ENCODE measurements around the gene ALDH8A1. TPM values are rescaled to one million over a fixed set of nuclear protein-coding genes. Genes with fewer than 3 reads are reported as not detected.
A peak's percentile ranks its signal among the peaks of the same experiment; 100 is the strongest.
"Not testable (repeated sequence)": the region's sequence is repeated elsewhere in the genome, so short reads cannot be mapped to it uniquely, and the experiment has no call there.

Gene ALDH8A1
- total RNA-seq, 2 donors from 2014 or later, result 1.2 to 4.4 TPM

- H3K9me3 Mint-ChIP-seq, result no peaks in the 10 kb centered on the region
- peaks cover 7% of the 10 kb centered on the region for H3K27me3 Mint-ChIP-seq
- H3K4me3 Mint-ChIP-seq, result no peak overlapping the region
- no peaks in the 10 kb centered on the region for H3K4me1 Mint-ChIP-seq
- H3K36me3 Mint-ChIP-seq (ENCODE audit: low read depth), result no peaks in the 10 kb centered on the region
- H3K27ac Mint-ChIP-seq, result no peak overlapping the region
- no peak for ATAC-seq (replicated peaks)
Observed at GRCh38 chr6:134909701-134910592, 40.0 kb downstream of the ALDH8A1 start.

- Mint-ChIP-seq H3K27me3 (peaks cover 7% of the 10 kb centered on the region), H3K4me3 (no peak overlapping the region), H3K27ac (no peak overlapping the region), H3K9me3 (no peaks in the 10 kb centered on the region), H3K4me1 (no peaks in the 10 kb centered on the region), H3K36me3 (ENCODE audit: low read depth) (no peaks in the 10 kb centered on the region)
- ATAC-seq (replicated peaks), result peak; percentile 70
Observed at GRCh38 chr6:134908906-134909516, 40.9 kb downstream of the ALDH8A1 start.

- H3K27me3 Mint-ChIP-seq; ATAC-seq (replicated peaks); H3K36me3 Mint-ChIP-seq (ENCODE audit: low read depth); H3K27ac Mint-ChIP-seq; H3K4me3 Mint-ChIP-seq; H3K9me3 Mint-ChIP-seq; H3K4me1 Mint-ChIP-seq: not testable (repeated sequence)
Observed at GRCh38 chr6:134904731-134905130, 45.2 kb downstream of the ALDH8A1 start.

- Mint-ChIP-seq H3K27ac (no peak overlapping the region), H3K4me3 (no peak overlapping the region), H3K27me3 (no peaks in the 10 kb centered on the region), H3K36me3 (ENCODE audit: low read depth) (no peaks in the 10 kb centered on the region), H3K9me3 (no peaks in the 10 kb centered on the region), H3K4me1 (no peaks in the 10 kb centered on the region)
- no peak for ATAC-seq (replicated peaks)
Observed at GRCh38 chr6:134903448-134903847, 46.5 kb downstream of the ALDH8A1 start.

- Mint-ChIP-seq H3K27me3 (no peaks in the 10 kb centered on the region), H3K27ac (no peak overlapping the region), H3K9me3 (no peaks in the 10 kb centered on the region)
Observed at GRCh38 chr6:134902936-134903335, 47.0 kb downstream of the ALDH8A1 start.

GRCh38 chr6:134902074-134902861 is 47.6 kb downstream of the ALDH8A1 start:
- Mint-ChIP-seq H3K4me3 (no peak overlapping the region), H3K9me3 (no peaks in the 10 kb centered on the region), H3K36me3 (ENCODE audit: low read depth) (no peaks in the 10 kb centered on the region), H3K27ac (no peak overlapping the region), H3K4me1 (no peaks in the 10 kb centered on the region), H3K27me3 (no peaks in the 10 kb centered on the region)
- ATAC-seq (replicated peaks), result no peak

More at GRCh38 chr6:134902936-134903335, 47.0 kb downstream of the ALDH8A1 start:
- H3K4me1 Mint-ChIP-seq, result no peaks in the 10 kb centered on the region
- H3K4me3 Mint-ChIP-seq, result no peak overlapping the region
- no peak for ATAC-seq (replicated peaks)
- no peaks in the 10 kb centered on the region for H3K36me3 Mint-ChIP-seq (ENCODE audit: low read depth)

GRCh38 chr6:134898575-134898974 is 51.3 kb downstream of the ALDH8A1 start:
- Mint-ChIP-seq H3K27me3 (peaks cover 4% of the 10 kb centered on the region), H3K9me3 (no peaks in the 10 kb centered on the region), H3K36me3 (ENCODE audit: low read depth) (no peaks in the 10 kb centered on the region), H3K4me3 (no peak overlapping the region), H3K27ac (no peak overlapping the region), H3K4me1 (no peaks in the 10 kb centered on the region)
- no peak for ATAC-seq (replicated peaks)

- not testable (repeated sequence) for H3K27me3 Mint-ChIP-seq; H3K4me1 Mint-ChIP-seq; ATAC-seq (replicated peaks); H3K36me3 Mint-ChIP-seq (ENCODE audit: low read depth); H3K4me3 Mint-ChIP-seq; H3K27ac Mint-ChIP-seq; H3K9me3 Mint-ChIP-seq
Observed at GRCh38 chr6:134898166-134898565, 51.7 kb downstream of the ALDH8A1 start.

- Mint-ChIP-seq H3K27ac (no peak overlapping the region), H3K36me3 (ENCODE audit: low read depth) (no peaks in the 10 kb centered on the region), H3K27me3 (peaks cover 7% of the 10 kb centered on the region), H3K4me1 (no peaks in the 10 kb centered on the region), H3K4me3 (no peak overlapping the region), H3K9me3 (peaks cover 4% of the 10 kb centered on the region)
- ATAC-seq (replicated peaks), result no peak
Observed at GRCh38 chr6:134896910-134897309, 53.0 kb downstream of the ALDH8A1 start.

- Mint-ChIP-seq H3K36me3 (ENCODE audit: low read depth) (no peaks in the 10 kb centered on the region), H3K9me3 (peaks cover 4% of the 10 kb centered on the region), H3K4me1 (no peaks in the 10 kb centered on the region), H3K27ac (no peak overlapping the region), H3K27me3 (peaks cover 7% of the 10 kb centered on the region), H3K4me3 (no peak overlapping the region)
- ATAC-seq (replicated peaks), result no peak
Observed at GRCh38 chr6:134894800-134895199, 55.1 kb downstream of the ALDH8A1 start.

GRCh38 chr6:134892362-134892761 is 57.5 kb downstream of the ALDH8A1 start:
- no peaks in the 10 kb centered on the region for H3K36me3 Mint-ChIP-seq (ENCODE audit: low read depth)
- H3K4me1 Mint-ChIP-seq, result no peaks in the 10 kb centered on the region
- H3K4me3 Mint-ChIP-seq, result no peak overlapping the region
- H3K27me3 Mint-ChIP-seq, result peaks cover 10% of the 10 kb centered on the region
- peaks cover 4% of the 10 kb centered on the region for H3K9me3 Mint-ChIP-seq
- H3K27ac Mint-ChIP-seq, result no peak overlapping the region
- no peak for ATAC-seq (replicated peaks)

GRCh38 chr6:134891633-134892032 is 58.3 kb downstream of the ALDH8A1 start:
- Mint-ChIP-seq H3K4me3 (no peak overlapping the region), H3K36me3 (ENCODE audit: low read depth) (no peaks in the 10 kb centered on the region), H3K9me3 (peaks cover 4% of the 10 kb centered on the region), H3K27me3 (peaks cover 14% of the 10 kb centered on the region), H3K4me1 (no peaks in the 10 kb centered on the region), H3K27ac (no peak overlapping the region)
- no peak for ATAC-seq (replicated peaks)

- Mint-ChIP-seq H3K27ac (no peak overlapping the region), H3K4me1 (no peaks in the 10 kb centered on the region), H3K9me3 (peaks cover 4% of the 10 kb centered on the region), H3K4me3 (no peak overlapping the region), H3K27me3 (peaks cover 26% of the 10 kb centered on the region), H3K36me3 (ENCODE audit: low read depth) (no peaks in the 10 kb centered on the region)
- ATAC-seq (replicated peaks), result no peak
Observed at GRCh38 chr6:134888316-134888715, 61.6 kb downstream of the ALDH8A1 start.

- H3K9me3 Mint-ChIP-seq, result no peaks in the 10 kb centered on the region
- H3K36me3 Mint-ChIP-seq (ENCODE audit: low read depth), result no peaks in the 10 kb centered on the region
- H3K27me3 Mint-ChIP-seq, result peaks cover 22% of the 10 kb centered on the region
- no peak overlapping the region for H3K4me3 Mint-ChIP-seq
- no peak overlapping the region for H3K27ac Mint-ChIP-seq
- no peak for ATAC-seq (replicated peaks)
- H3K4me1 Mint-ChIP-seq, result no peaks in the 10 kb centered on the region
Observed at GRCh38 chr6:134884752-134885151, 65.1 kb downstream of the ALDH8A1 start.
